HCT116 (cell line): ENCODE data around the gene G2E3. TPM values are rescaled to one million over a fixed set of nuclear protein-coding genes. Genes with fewer than 3 reads are reported as not detected.

Experiments
- ATAC-seq: fragments of 200-7000 bp; cut with Tn5 transposase; 2 replicates; pipeline ENCODE4 v1.9.1; 2020; ENCODE audit warnings: mild to moderate bottlenecking, moderate library complexity
- BruUV-seq: library from RNA; stranded (reverse); fragments of 400-500 nt; replicated peaks from 2 replicates; lab custom pipeline; 2021; lab: Mats Ljungman, UMichigan
- CTCF ChIA-PET: fragments of 300-600 bp; sonication (Branson Sonifier 250); formaldehyde crosslinking; loops from one replicate; lab custom pipeline; 2021; ENCODE audit warnings: antibody characterized with exemption; lab: Charles Lee
- POLR2A ChIA-PET: fragments of 300-600, 350-600 bp; sonication (Branson Sonifier 250); formaldehyde crosslinking; loops from one replicate; lab custom pipeline; 2021; ENCODE audit warnings: antibody characterized with exemption; lab: Charles Lee
- RAD21 ChIA-PET, 2 experiments: fragments of 300-600 bp; sonication (Branson Sonifier 250); formaldehyde crosslinking; loops; one replicate each; lab custom pipeline; 2023; ENCODE audit warnings: low total read pairs in 2 of 2; ENCODE audit not compliant: uncharacterized antibody in 2 of 2, unreplicated experiment in 2 of 2, low non-redundant PET in 1 of 2; lab: Charles Lee
- DNase-seq: peaks from one replicate; pipeline ENCODE4 v3.0.0-alpha.2; 2010; ENCODE audit warnings: low read depth, low spot score
- H2AFZ ChIP-seq: fragments of 200-600 bp; shearing (Covaris generic), sonication (generic); 2 replicates; pipeline ENCODE4 v1.6.1; 2017; ENCODE audit warnings: low read depth, mixed run types, mixed read lengths, antibody characterized with exemption, low read length; ENCODE audit not compliant: poor library complexity, severe bottlenecking
- H3K27ac ChIP-seq: 2 replicates; pipeline ENCODE4 v1.5.1; 2012; ENCODE audit warnings: low read depth, low read length
- H3K27me3 ChIP-seq: fragments of 200-600 bp; sonication (generic); 2 replicates; pipeline ENCODE4 v1.6.1; 2016; ENCODE audit warnings: mixed run types, low read length, mixed read lengths; ENCODE audit not compliant: insufficient read depth
- H3K36me3 ChIP-seq, 2 experiments: fragments of 200-500 bp in 1 of 2; fragments of 200-600 bp in 1 of 2; sonication (Bioruptor generic) in 1 of 2; sonication (generic) in 1 of 2; 2 replicates each; pipeline versions ENCODE4 v1.5.1 to v1.6.1; 2014 to 2016; ENCODE audit warnings: low read length in 2 of 2, inconsistent platforms in 1 of 2, mixed read lengths in 1 of 2, mixed run types in 1 of 2; ENCODE audit not compliant: insufficient read depth in 2 of 2, control insufficient read depth in 1 of 2
- H3K4me1 ChIP-seq, 2 experiments: fragments of 200-600 bp in 1 of 2; sonication (generic) in 1 of 2; 2 replicates each; pipeline versions ENCODE4 v1.5.1 to v1.6.1; 2012 to 2017; ENCODE audit warnings: low read length in 2 of 2, inconsistent platforms in 1 of 2, mild to moderate bottlenecking in 1 of 2, mixed read lengths in 1 of 2, mixed run types in 1 of 2, moderate library complexity in 1 of 2; ENCODE audit not compliant: insufficient read depth in 2 of 2, control insufficient read depth in 1 of 2
- H3K4me2 ChIP-seq: fragments of 200-600 bp; sonication (generic); 2 replicates; pipeline ENCODE4 v1.6.1; 2017; ENCODE audit warnings: mixed run types, low read length, mixed read lengths
- H3K4me3 ChIP-seq, 2 experiments: fragments of 200-600 bp in 1 of 2; sonication (generic) in 1 of 2; replicated peaks in 1 of 2; 2 replicates each; pipeline ENCODE4 v1.5.1; 2011 to 2016; ENCODE audit warnings: low read length in 2 of 2, control low read depth in 1 of 2, low read depth in 1 of 2, mild to moderate bottlenecking in 1 of 2, mixed read lengths in 1 of 2, mixed run types in 1 of 2
- H3K79me2 ChIP-seq: fragments of 200-600 bp; sonication (generic); 2 replicates; pipeline ENCODE4 v1.6.1; 2017; ENCODE audit warnings: mild to moderate bottlenecking, mixed run types, low read length, moderate library complexity, mixed read lengths; ENCODE audit not compliant: insufficient read depth
- H3K9ac ChIP-seq: fragments of 200-600 bp; sonication (generic); 2 replicates; pipeline ENCODE4 v1.6.1; 2016; ENCODE audit warnings: low read length, mixed read lengths
- H3K9me2 ChIP-seq: fragments of 200-600 bp; sonication (generic), shearing (Covaris generic); 2 replicates; pipeline ENCODE4 v1.6.1; 2017; ENCODE audit warnings: mixed run types, mild to moderate bottlenecking, moderate library complexity; ENCODE audit not compliant: insufficient read depth
- H3K9me3 ChIP-seq, 2 experiments: fragments of 200-500 bp in 1 of 2; fragments of 200-600 bp in 1 of 2; sonication (Bioruptor generic) in 1 of 2; sonication (generic) in 1 of 2; 2 replicates each; pipeline ENCODE4 v1.6.1; 2014 to 2017; ENCODE audit warnings: low read length in 2 of 2, mixed read lengths in 2 of 2, inconsistent platforms in 1 of 2, low read depth in 1 of 2, mild to moderate bottlenecking in 1 of 2, mixed run types in 1 of 2, moderate library complexity in 1 of 2; ENCODE audit not compliant: control insufficient read depth in 1 of 2, insufficient read depth in 1 of 2
- H4K20me1 ChIP-seq: fragments of 200-600 bp; sonication (generic), shearing (Covaris generic); 2 replicates; pipeline ENCODE4 v1.6.1; 2017; ENCODE audit warnings: mixed run types, mild to moderate bottlenecking, moderate library complexity; ENCODE audit not compliant: insufficient read depth
- ATF3 ChIP-seq: IDR thresholded peaks from 2 replicates; pipeline ENCODE4 v1.6.1; 2012
- CBX3 ChIP-seq: IDR thresholded peaks from 2 replicates; pipeline ENCODE4 v1.6.1; 2012; ENCODE audit warnings: low read depth
- CEBPB ChIP-seq: IDR thresholded peaks from 2 replicates; pipeline ENCODE4 v1.6.1; 2012; ENCODE audit warnings: low read depth
- CTCF ChIP-seq, 3 experiments: fragments of 200-600 bp in 1 of 3; sonication (generic) in 1 of 3; IDR thresholded peaks in 2 of 3; conservative IDR thresholded peaks in 1 of 3; 2 replicates each; pipeline ENCODE4 v1.5.1; 2012 to 2017; ENCODE audit warnings: low read depth in 2 of 3, low read length in 2 of 3, antibody characterized with exemption in 1 of 3, borderline replicate concordance in 1 of 3, control low read depth in 1 of 3, mild to moderate bottlenecking in 1 of 3, mixed read lengths in 1 of 3, mixed run types in 1 of 3, moderate library complexity in 1 of 3; ENCODE audit not compliant: insufficient read depth in 1 of 3
- EGR1 ChIP-seq: IDR thresholded peaks from 2 replicates; pipeline ENCODE4 v1.6.1; 2012; ENCODE audit warnings: low read depth
- ELF1 ChIP-seq: IDR thresholded peaks from 2 replicates; pipeline ENCODE4 v1.6.1; 2012; ENCODE audit warnings: low read depth, borderline replicate concordance
- EZH2 ChIP-seq: fragments of 200-600 bp; sonication (generic); IDR thresholded peaks from 2 replicates; pipeline ENCODE4 v1.6.1; 2017; ENCODE audit warnings: antibody characterized with exemption, mixed run types
- EZH2phosphoT487 ChIP-seq: fragments of 200-600 bp; IDR thresholded peaks from 2 replicates; pipeline ENCODE4 v1.6.1; 2018; ENCODE audit warnings: antibody characterized with exemption, borderline replicate concordance
- FOSL1 ChIP-seq: IDR thresholded peaks from 2 replicates; pipeline ENCODE4 v1.6.1; 2012; ENCODE audit warnings: low read depth
- MAX ChIP-seq: IDR thresholded peaks from 2 replicates; pipeline ENCODE4 v1.6.1; 2012
- POLR2A ChIP-seq: IDR thresholded peaks from 2 replicates; pipeline ENCODE4 v1.7.0; 2011; ENCODE audit warnings: borderline replicate concordance; ENCODE audit not compliant: insufficient read depth, insufficient read length; ENCODE audit errors: extremely low read depth
- RAD21 ChIP-seq: IDR thresholded peaks from 2 replicates; pipeline ENCODE4 v1.6.1; 2012; ENCODE audit warnings: low read depth, mild to moderate bottlenecking
- REST ChIP-seq: IDR thresholded peaks from 2 replicates; pipeline ENCODE4 v1.6.1; 2012; ENCODE audit warnings: low read depth
- SIN3A ChIP-seq: IDR thresholded peaks from 2 replicates; pipeline ENCODE4 v1.6.1; 2012; ENCODE audit warnings: low read depth
- SRF ChIP-seq: IDR thresholded peaks from 2 replicates; pipeline ENCODE4 v1.6.1; 2012; ENCODE audit warnings: low read depth
- TCF7L2 ChIP-seq: IDR thresholded peaks from 2 replicates; pipeline ENCODE4 v1.7.0; 2011; ENCODE audit warnings: borderline replicate concordance, inconsistent platforms; ENCODE audit not compliant: insufficient read depth, insufficient read length; ENCODE audit errors: extremely low read depth
- YY1 ChIP-seq: IDR thresholded peaks from 2 replicates; pipeline ENCODE4 v1.6.1; 2011; ENCODE audit warnings: low read length, low read depth, moderate library complexity, mild to moderate bottlenecking; ENCODE audit not compliant: insufficient replicate concordance; ENCODE audit errors: extremely low read depth
- ZFX ChIP-seq: fragments of 450-650 bp; IDR thresholded peaks from 2 replicates; pipeline ENCODE4 v1.6.1; 2017
- ZNF274 ChIP-seq: fragments of 200-500 bp; sonication (Bioruptor generic); IDR thresholded peaks from 2 replicates; pipeline ENCODE4 v1.6.1; 2014; ENCODE audit warnings: mild to moderate bottlenecking, low read depth, low read length, inconsistent platforms
- intact Hi-C: fragments of 100-400 bp; cut with micrococcal nuclease; formaldehyde crosslinking; loops from 2 replicates; pipeline ENCODE4 v1.10.0; 2022
- total RNA-seq: library from RNA; stranded (reverse); gene quantifications from one replicate; pipeline ENCODE4 v1.2.1, GENCODE V29; 2021; ENCODE audit not compliant: unreplicated experiment

Gene G2E3
- total RNA-seq, 1 experiment from 2014 or later: 47.0 TPM

- no peaks in the 10 kb centered on the region for H3K9me3 ChIP-seq
- peaks cover 100% of the 10 kb centered on the region for H3K79me2 ChIP-seq
- ATAC-seq (no peak), DNase-seq (no peak)
- no peak overlapping the region for H2AFZ ChIP-seq
- intact Hi-C loops: no loop called here
- ChIA-PET CTCF (no interaction called here), RAD21 (no interaction called here), POLR2A (no interaction called here)
- no peaks in the 10 kb centered on the region for H3K27me3 ChIP-seq
- peaks cover 9 to 25% of the 10 kb centered on the region in 2 experiments for H3K36me3 ChIP-seq
- no peak overlapping the region for H3K4me3 ChIP-seq
- H3K4me2 ChIP-seq: no peak overlapping the region
- H4K20me1 ChIP-seq: peaks cover 4% of the 10 kb centered on the region; the same call in 1 of the 2 replicates
- no peaks in the 10 kb centered on the region for H3K9me2 ChIP-seq
- H3K9ac ChIP-seq: no peak overlapping the region
- no peak for TF ChIP-seq SRF
- no peak for TF ChIP-seq ELF1
- TF ChIP-seq TCF7L2: no peak
- TF ChIP-seq YY1: no peak
- TF ChIP-seq ZFX: no peak
- no peak for TF ChIP-seq CBX3
- no peak for TF ChIP-seq RAD21
- no peak for TF ChIP-seq ATF3
- no peak for TF ChIP-seq EGR1
- TF ChIP-seq SIN3A: no peak
- no peak for TF ChIP-seq ZNF274
- TF ChIP-seq REST: no peak
- no peak for TF ChIP-seq POLR2A
- no peak for TF ChIP-seq CEBPB
- no peak for TF ChIP-seq EZH2
- no peak for TF ChIP-seq FOSL1
- no peak for TF ChIP-seq CTCF (IDR thresholded peaks at IDR 0.05 in 2 of 3, conservative IDR thresholded peaks at IDR 0.05 in 1 of 3; ENCODE audit: borderline replicate concordance in 1 of 3, insufficient read depth in 1 of 3, low read depth in 2 of 3, low read length in 2 of 3)
- no peak for TF ChIP-seq MAX
- TF ChIP-seq EZH2phosphoT487: no peak
- H3K4me1 ChIP-seq: no peaks in the 10 kb centered on the region
- H3K27ac ChIP-seq: no peak overlapping the region
- BruUV-seq: no TSS peak
Measured at GRCh38 chr14:30585204-30585603, 26.2 kb downstream of the G2E3 start.
